Neural crest cell (in vitro differentiated cells): ENCODE results near the gene GARS1. TPM values are rescaled to one million over a fixed set of nuclear protein-coding genes. Genes with fewer than 3 reads are reported as not detected.

Experiments
- DNase-seq: peaks from one replicate; pipeline ENCODE4 v3.0.0; 2021; ENCODE audit warnings: low read depth, mixed read lengths, low spot score
- H3K27ac Mint-ChIP-seq: one replicate; pipeline ENCODE4 v1.8.0; 2021; ENCODE audit warnings: mild to moderate bottlenecking, mixed read lengths; ENCODE audit not compliant: unreplicated experiment
- H3K27me3 Mint-ChIP-seq: 2 replicates; pipeline ENCODE4 v1.8.0; 2021; ENCODE audit warnings: low read depth, mild to moderate bottlenecking, mixed read lengths
- H3K36me3 Mint-ChIP-seq: 2 replicates; pipeline ENCODE4 v1.8.0; 2021; ENCODE audit warnings: low read depth, mild to moderate bottlenecking, mixed read lengths
- H3K4me1 Mint-ChIP-seq: 2 replicates; pipeline ENCODE4 v1.8.0; 2021; ENCODE audit warnings: mixed read lengths
- H3K4me3 Mint-ChIP-seq: one replicate; pipeline ENCODE4 v1.8.0; 2021; ENCODE audit warnings: mild to moderate bottlenecking, mixed read lengths
- H3K9me3 Mint-ChIP-seq: 2 replicates; pipeline ENCODE4 v1.8.0; 2021; ENCODE audit warnings: mixed read lengths
- CTCF ChIP-seq: fragments of 200-600 bp; sonication (generic); conservative IDR thresholded peaks from 2 replicates; pipeline ENCODE4 v1.5.0; 2021; ENCODE audit warnings: antibody characterized with exemption, mild to moderate bottlenecking
- total RNA-seq: library from RNA; stranded (reverse); gene quantifications from 2 replicates; pipeline ENCODE4 v1.2.1, GENCODE V29; 2021

The GARS1 gene
- total RNA-seq, 1 donor from 2014 or later: 152 TPM

- peaks cover 28% of the 10 kb centered on the region for H3K27me3 Mint-ChIP-seq
- H3K36me3 Mint-ChIP-seq: no peaks in the 10 kb centered on the region
- H3K9me3 Mint-ChIP-seq: no peaks in the 10 kb centered on the region
- H3K27ac Mint-ChIP-seq: no peak overlapping the region
- TF ChIP-seq CTCF: no peak
- no peaks in the 10 kb centered on the region for H3K4me1 Mint-ChIP-seq
- peak; percentile 59 for DNase-seq
- no peak overlapping the region for H3K4me3 Mint-ChIP-seq
These were observed 77.3 kb downstream of the GARS1 start for GRCh38 chr7:30671793-30672465.

- H3K9me3 Mint-ChIP-seq: no peaks in the 10 kb centered on the region
- H3K27ac Mint-ChIP-seq: no peak overlapping the region
- no peaks in the 10 kb centered on the region for H3K4me1 Mint-ChIP-seq
- H3K36me3 Mint-ChIP-seq: no peaks in the 10 kb centered on the region
- no peak for TF ChIP-seq CTCF
- no peak for DNase-seq
- H3K27me3 Mint-ChIP-seq: peaks cover 49% of the 10 kb centered on the region
- no peak overlapping the region for H3K4me3 Mint-ChIP-seq
These were observed 79.7 kb downstream of the GARS1 start for GRCh38 chr7:30674420-30674819.

DNA sequence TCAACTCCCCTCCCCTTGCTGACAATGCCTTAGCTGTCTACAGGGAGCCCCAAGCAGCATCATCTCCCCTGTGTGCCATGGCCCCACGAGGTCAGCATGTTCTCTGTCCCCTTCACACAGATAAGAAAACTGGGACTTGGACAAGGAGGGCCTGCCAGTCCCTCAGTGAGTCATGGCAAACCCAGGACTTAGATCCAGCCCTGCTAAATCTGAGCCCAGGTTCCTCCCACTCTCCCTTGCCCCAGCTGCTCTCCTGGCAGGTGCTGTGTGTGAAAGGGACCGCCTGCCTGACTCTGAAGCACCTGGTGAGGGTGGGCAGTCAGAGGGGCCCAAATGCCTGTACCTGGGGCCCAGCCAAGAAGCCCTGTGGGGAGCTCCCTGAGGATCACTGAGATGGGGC lies 80.2 kb downstream of the GARS1 start:
- Mint-ChIP-seq H3K4me1 (no peaks in the 10 kb centered on the region), H3K27ac (no peak overlapping the region), H3K27me3 (peaks cover 50% of the 10 kb centered on the region), H3K36me3 (no peaks in the 10 kb centered on the region), H3K9me3 (no peaks in the 10 kb centered on the region), H3K4me3 (no peak overlapping the region)
- no peak for TF ChIP-seq CTCF
- DNase-seq: no peak

DNA sequence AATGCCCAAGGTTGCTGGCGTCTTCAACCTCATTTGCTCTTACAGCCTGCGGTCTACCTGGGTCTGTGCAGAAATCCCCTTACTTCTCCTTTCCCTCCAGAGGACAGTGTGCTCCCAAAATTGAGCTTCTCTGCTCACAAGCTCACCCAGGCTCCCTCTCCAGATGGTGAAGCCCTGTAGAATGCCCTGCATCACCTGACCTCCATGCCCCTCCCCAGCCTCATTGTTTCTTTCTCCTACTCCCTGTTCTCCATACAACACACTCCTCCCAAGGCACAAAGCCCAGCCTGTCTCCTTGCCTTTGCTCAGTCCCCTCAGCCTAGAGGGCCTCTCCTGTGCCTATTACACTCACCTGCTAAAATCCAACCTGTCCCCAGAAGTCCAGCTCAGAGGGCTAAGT lies 84.1 kb downstream of the GARS1 start:
- no peak for TF ChIP-seq CTCF
- H3K4me1 Mint-ChIP-seq: peaks cover 12% of the 10 kb centered on the region
- no peaks in the 10 kb centered on the region for H3K9me3 Mint-ChIP-seq
- H3K27ac Mint-ChIP-seq: no peak overlapping the region
- no peak for DNase-seq
- H3K36me3 Mint-ChIP-seq: no peaks in the 10 kb centered on the region
- peaks cover 77% of the 10 kb centered on the region for H3K27me3 Mint-ChIP-seq
- no peak overlapping the region for H3K4me3 Mint-ChIP-seq

DNA sequence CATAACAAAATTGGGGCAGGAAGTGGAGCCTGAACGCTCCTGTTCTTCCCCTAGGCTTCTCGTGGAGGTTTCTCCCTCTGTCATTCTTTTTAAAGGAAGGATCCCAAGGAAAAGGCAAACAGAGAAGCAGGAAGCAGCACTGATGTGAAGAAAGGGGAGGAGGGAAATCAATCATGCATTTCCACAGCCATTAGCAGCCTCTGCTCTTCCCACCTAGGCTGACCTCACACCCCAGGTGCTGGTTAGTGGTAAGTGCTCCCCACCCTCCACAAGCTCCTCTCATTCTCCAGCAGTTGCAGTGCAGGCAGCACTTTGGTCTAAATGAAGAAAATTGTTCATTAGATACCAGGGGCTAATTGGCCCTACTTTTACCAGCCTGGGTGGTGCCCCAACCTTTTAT lies 85.0 kb downstream of the GARS1 start:
- H3K9me3 Mint-ChIP-seq: no peaks in the 10 kb centered on the region
- H3K36me3 Mint-ChIP-seq: no peaks in the 10 kb centered on the region
- DNase-seq: no peak
- H3K4me3 Mint-ChIP-seq: no peak overlapping the region
- no peak overlapping the region for H3K27ac Mint-ChIP-seq
- H3K27me3 Mint-ChIP-seq: peaks cover 86% of the 10 kb centered on the region
- peaks cover 12% of the 10 kb centered on the region for H3K4me1 Mint-ChIP-seq
- TF ChIP-seq CTCF: no peak
